ENCODE data around the gene ARMC9. TPM values are rescaled to one million over a fixed set of nuclear protein-coding genes. Genes with fewer than 3 reads are reported as not detected.

Gene ARMC9
- total RNA-seq, 2 donors from 2014 or later, result 41.7 to 51.5 TPM

DNA sequence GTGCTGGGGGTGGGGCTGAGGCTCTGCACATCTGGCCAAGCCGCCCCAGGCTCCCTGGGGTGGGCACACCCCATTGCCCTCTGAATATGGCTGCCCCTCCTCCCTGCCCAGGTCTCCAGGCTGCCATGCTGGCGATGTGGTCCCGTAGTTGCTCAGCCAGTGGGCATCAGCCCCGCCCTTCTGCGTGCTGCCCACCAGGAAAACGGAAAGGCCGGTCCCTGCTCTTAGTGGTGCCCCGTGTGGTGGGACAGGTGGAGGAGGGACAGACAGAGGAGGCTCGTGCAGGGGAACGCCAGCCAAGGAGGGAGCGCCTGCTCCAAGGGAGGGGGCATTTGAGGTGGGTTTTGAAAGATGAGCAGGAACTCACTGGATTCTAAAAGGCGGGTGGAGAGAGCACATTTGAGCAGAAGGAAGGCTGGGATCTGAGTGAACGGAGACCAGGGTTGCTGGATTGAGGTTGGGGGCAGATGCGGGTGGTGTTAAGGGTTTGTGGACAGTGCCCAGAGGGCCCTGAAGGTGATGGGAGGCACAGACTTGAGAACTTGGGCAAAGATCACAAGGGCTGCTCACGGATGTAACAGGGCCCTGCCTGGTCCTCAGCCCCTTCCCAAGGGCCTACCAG lies 190.4 kb downstream of the ARMC9 start:
- Mint-ChIP-seq H3K9me3 (peaks cover 17% of the 10 kb centered on the region), H3K27me3 (ENCODE audit: insufficient read depth) (no peaks in the 10 kb centered on the region), H3K36me3 (ENCODE audit: low read depth) (no peaks in the 10 kb centered on the region), H3K27ac (no peak overlapping the region), H3K4me1 (peaks cover 8% of the 10 kb centered on the region), H3K4me3 (no peak overlapping the region)
- no peak overlapping the region for H3K4me3 ChIP-seq (ENCODE audit: low read length)
- H3K4me1 ChIP-seq (ENCODE audit: control insufficient read depth, insufficient read depth, low read length), result no peaks in the 10 kb centered on the region
- no peak overlapping the region for H3K9ac ChIP-seq (ENCODE audit: extremely low read depth, low read length, poor library complexity, severe bottlenecking)
- H3K36me3 ChIP-seq (ENCODE audit: control insufficient read depth, insufficient read depth, low read length), result no peaks in the 10 kb centered on the region
- H3K9me3 ChIP-seq (ENCODE audit: control insufficient read depth, low read length), result peaks cover 11% of the 10 kb centered on the region
- WGBS, 2 experiments (ENCODE audit: insufficient coverage in 1 of 2, insufficient read length in 1 of 2), result 87 to 90% methylated on average over 8 to 15 of the region's 15 CpGs
- TF ChIP-seq, protein P1, sequence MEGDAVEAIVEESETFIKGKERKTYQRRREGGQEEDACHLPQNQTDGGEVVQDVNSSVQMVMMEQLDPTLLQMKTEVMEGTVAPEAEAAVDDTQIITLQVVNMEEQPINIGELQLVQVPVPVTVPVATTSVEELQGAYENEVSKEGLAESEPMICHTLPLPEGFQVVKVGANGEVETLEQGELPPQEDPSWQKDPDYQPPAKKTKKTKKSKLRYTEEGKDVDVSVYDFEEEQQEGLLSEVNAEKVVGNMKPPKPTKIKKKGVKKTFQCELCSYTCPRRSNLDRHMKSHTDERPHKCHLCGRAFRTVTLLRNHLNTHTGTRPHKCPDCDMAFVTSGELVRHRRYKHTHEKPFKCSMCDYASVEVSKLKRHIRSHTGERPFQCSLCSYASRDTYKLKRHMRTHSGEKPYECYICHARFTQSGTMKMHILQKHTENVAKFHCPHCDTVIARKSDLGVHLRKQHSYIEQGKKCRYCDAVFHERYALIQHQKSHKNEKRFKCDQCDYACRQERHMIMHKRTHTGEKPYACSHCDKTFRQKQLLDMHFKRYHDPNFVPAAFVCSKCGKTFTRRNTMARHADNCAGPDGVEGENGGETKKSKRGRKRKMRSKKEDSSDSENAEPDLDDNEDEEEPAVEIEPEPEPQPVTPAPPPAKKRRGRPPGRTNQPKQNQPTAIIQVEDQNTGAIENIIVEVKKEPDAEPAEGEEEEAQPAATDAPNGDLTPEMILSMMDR (conservative IDR thresholded peaks at IDR 0.05), result no peak
- H3K27me3 ChIP-seq (ENCODE audit: control insufficient read depth, insufficient read depth, low read length, poor library complexity, severe bottlenecking), result no peaks in the 10 kb centered on the region
- H3K27ac ChIP-seq (ENCODE audit: low read depth, low read length), result no peak overlapping the region
- no peak for DNase-seq

DNA sequence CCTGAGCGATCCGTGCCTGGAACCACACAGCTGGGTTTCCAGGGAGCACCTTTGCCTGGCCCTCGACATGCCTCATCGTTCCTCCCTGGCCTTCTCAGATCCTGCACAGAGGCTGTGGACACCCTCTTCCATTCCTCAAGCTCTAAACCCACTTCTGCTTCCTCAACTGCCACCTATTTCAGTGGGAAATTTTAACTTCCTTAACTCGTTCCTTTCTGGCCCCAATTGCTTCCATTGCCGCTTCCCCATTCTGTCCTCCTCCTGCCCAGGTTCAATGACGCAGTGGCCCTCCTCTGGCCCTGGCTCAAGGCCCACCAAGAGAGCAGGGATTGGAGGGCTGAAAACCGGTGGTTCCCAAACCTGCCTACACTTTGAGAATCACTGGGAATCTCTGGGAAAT lies 192.2 kb downstream of the ARMC9 start:
- no peak for DNase-seq
- TF ChIP-seq, protein P1 (conservative IDR thresholded peaks at IDR 0.05), result no peak
- H3K4me3 Mint-ChIP-seq, result no peak overlapping the region
- Histone ChIP-seq H3K36me3 (ENCODE audit: control insufficient read depth, insufficient read depth, low read length) (no peaks in the 10 kb centered on the region), H3K9ac (ENCODE audit: extremely low read depth, low read length, poor library complexity, severe bottlenecking) (no peak overlapping the region), H3K27me3 (ENCODE audit: control insufficient read depth, insufficient read depth, low read length, poor library complexity, severe bottlenecking) (no peaks in the 10 kb centered on the region), H3K4me1 (ENCODE audit: control insufficient read depth, insufficient read depth, low read length) (no peaks in the 10 kb centered on the region), H3K9me3 (ENCODE audit: control insufficient read depth, low read length) (no peaks in the 10 kb centered on the region), H3K4me3 (ENCODE audit: low read length) (no peak overlapping the region), H3K27ac (ENCODE audit: low read depth, low read length) (no peak overlapping the region)
- H3K4me1 Mint-ChIP-seq, result peaks cover 16% of the 10 kb centered on the region
- no peak overlapping the region for H3K27ac Mint-ChIP-seq
- H3K27me3 Mint-ChIP-seq (ENCODE audit: insufficient read depth), result no peaks in the 10 kb centered on the region
- H3K36me3 Mint-ChIP-seq (ENCODE audit: low read depth), result no peaks in the 10 kb centered on the region
- WGBS, 2 experiments (ENCODE audit: insufficient coverage in 1 of 2, insufficient read length in 1 of 2), result 92 to 98% methylated on average over 8 of the region's 8 CpGs
- H3K9me3 Mint-ChIP-seq, result peaks cover 4% of the 10 kb centered on the region

DNA sequence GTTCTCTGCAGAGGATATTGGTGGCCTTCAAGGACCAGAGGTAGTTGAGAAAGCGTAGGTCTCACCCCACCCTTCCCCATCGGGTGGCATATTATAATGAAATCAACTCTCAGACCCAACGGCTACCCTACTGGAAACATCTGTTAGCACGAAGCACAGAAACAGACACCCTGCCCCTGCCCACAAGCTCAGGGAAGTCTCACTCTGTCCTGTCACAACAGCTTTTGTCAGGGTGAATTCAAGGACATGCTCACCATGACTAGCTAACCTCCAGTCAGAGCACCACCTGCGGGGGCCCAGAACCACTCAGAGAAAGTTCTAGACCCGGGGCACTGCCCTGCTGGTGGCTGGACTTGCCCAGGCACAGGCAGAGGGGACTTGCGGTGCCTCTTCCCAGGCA lies 193.6 kb downstream of the ARMC9 start:
- H3K27ac Mint-ChIP-seq, result no peak overlapping the region

More for the DNA sequence above, 193.6 kb downstream of the ARMC9 start:
- Mint-ChIP-seq H3K27me3 (ENCODE audit: insufficient read depth) (no peaks in the 10 kb centered on the region), H3K4me1 (peaks cover 18% of the 10 kb centered on the region), H3K36me3 (ENCODE audit: low read depth) (no peaks in the 10 kb centered on the region), H3K9me3 (no peaks in the 10 kb centered on the region), H3K4me3 (no peak overlapping the region)
- Histone ChIP-seq H3K27ac (ENCODE audit: low read depth, low read length) (no peak overlapping the region), H3K36me3 (ENCODE audit: control insufficient read depth, insufficient read depth, low read length) (no peaks in the 10 kb centered on the region), H3K9ac (ENCODE audit: extremely low read depth, low read length, poor library complexity, severe bottlenecking) (no peak overlapping the region), H3K4me1 (ENCODE audit: control insufficient read depth, insufficient read depth, low read length) (no peaks in the 10 kb centered on the region), H3K9me3 (ENCODE audit: control insufficient read depth, low read length) (no peaks in the 10 kb centered on the region), H3K27me3 (ENCODE audit: control insufficient read depth, insufficient read depth, low read length, poor library complexity, severe bottlenecking) (peaks cover 9% of the 10 kb centered on the region), H3K4me3 (ENCODE audit: low read length) (no peak overlapping the region)
- DNase-seq, result no peak
- 80 to 95% methylated on average over 2 to 7 of the region's 7 CpGs for WGBS, 2 experiments (ENCODE audit: insufficient coverage in 1 of 2, insufficient read length in 1 of 2)
- TF ChIP-seq, protein P1 (conservative IDR thresholded peaks at IDR 0.05), result no peak
